ENCODE measurements around the gene DSCAM. TPM values are rescaled to one million over a fixed set of nuclear protein-coding genes. Genes with fewer than 3 reads are reported as not detected.

DSCAM gene
- total RNA-seq, 1 experiment from 2014 or later, result not detected

- RAD21 ChIA-PET (ENCODE audit: low non-redundant PET in 1 of 2, low total read pairs in 2 of 2, uncharacterized antibody in 2 of 2, unreplicated experiment in 2 of 2), result no interaction called here
Observed at GRCh38 chr21:40011371-40011770, 835.6 kb downstream of the DSCAM start.

GRCh38 chr21:40002978-40003377 lies 844.0 kb downstream of the DSCAM start:
- ChIA-PET RAD21 (ENCODE audit: low non-redundant PET in 1 of 2, low total read pairs in 2 of 2, uncharacterized antibody in 2 of 2, unreplicated experiment in 2 of 2) (no interaction called here), POLR2A (no interaction called here), CTCF (no interaction called here)
- Histone ChIP-seq H3K36me3 (ENCODE audit: control insufficient read depth in 1 of 2, insufficient read depth in 2 of 2, low read length in 2 of 2) (no peaks in the 10 kb centered on the region), H3K4me2 (ENCODE audit: low read length) (no peak overlapping the region), H2AFZ (ENCODE audit: low read depth, low read length, poor library complexity, severe bottlenecking) (no peak overlapping the region), H3K9me3 (ENCODE audit: control insufficient read depth in 1 of 2, insufficient read depth in 1 of 2, low read depth in 1 of 2, low read length in 2 of 2) (peaks cover 0 to 33% of the 10 kb centered on the region in 2 experiments; a peak in 2 of 4 replicates), H4K20me1 (ENCODE audit: insufficient read depth) (no peaks in the 10 kb centered on the region), H3K4me3 (replicated peaks in 1 of 2; ENCODE audit: low read depth in 1 of 2, low read length in 2 of 2) (no peak overlapping the region), H3K9me2 (ENCODE audit: insufficient read depth) (no peaks in the 10 kb centered on the region), H3K79me2 (ENCODE audit: insufficient read depth, low read length) (no peaks in the 10 kb centered on the region), H3K27me3 (ENCODE audit: insufficient read depth, low read length) (no peaks in the 10 kb centered on the region), H3K27ac (ENCODE audit: low read depth, low read length) (no peak overlapping the region), H3K4me1 (ENCODE audit: control insufficient read depth in 1 of 2, insufficient read depth in 2 of 2, low read length in 2 of 2) (no peaks in the 10 kb centered on the region), H3K9ac (ENCODE audit: low read length) (no peak overlapping the region)
- no TSS peak for BruUV-seq (replicated peaks)
- TF ChIP-seq CBX3 (IDR thresholded peaks at IDR 0.05; ENCODE audit: low read depth) (no peak), ZNF274 (IDR thresholded peaks at IDR 0.05; ENCODE audit: low read depth, low read length) (no peak), SP1 (IDR thresholded peaks at IDR 0.05; ENCODE audit: low read depth) (no peak), EZH2 (IDR thresholded peaks at IDR 0.05) (no peak), POLR2AphosphoS5 (IDR thresholded peaks at IDR 0.05; ENCODE audit: low read depth, low read length) (no peak), SRF (IDR thresholded peaks at IDR 0.05; ENCODE audit: low read depth) (no peak), EZH2phosphoT487 (IDR thresholded peaks at IDR 0.05; ENCODE audit: borderline replicate concordance) (no peak), CTCF (IDR thresholded peaks at IDR 0.05 in 2 of 3, conservative IDR thresholded peaks at IDR 0.05 in 1 of 3; ENCODE audit: borderline replicate concordance in 1 of 3, insufficient read depth in 1 of 3, low read depth in 2 of 3, low read length in 2 of 3) (no peak), SIN3A (IDR thresholded peaks at IDR 0.05; ENCODE audit: low read depth) (no peak), ZBTB33 (IDR thresholded peaks at IDR 0.05; ENCODE audit: extremely low read depth, insufficient replicate concordance, low read length) (no peak), MAX (IDR thresholded peaks at IDR 0.05) (no peak)
- DNase-seq (ENCODE audit: low read depth, low spot score) (no peak), ATAC-seq (no peak)
- intact Hi-C loops (cut with micrococcal nuclease), result no loop called here

More at GRCh38 chr21:40011371-40011770, 835.6 kb downstream of the DSCAM start:
- no peak overlapping the region for H3K9ac ChIP-seq (ENCODE audit: low read length)
- no peak for DNase-seq (ENCODE audit: low read depth, low spot score)
- no peaks in the 10 kb centered on the region for H3K9me2 ChIP-seq (ENCODE audit: insufficient read depth)
- ChIA-PET POLR2A (no interaction called here), CTCF (no interaction called here)
- no TSS peak for BruUV-seq (replicated peaks)
- H3K27me3 ChIP-seq (ENCODE audit: insufficient read depth, low read length), result no peaks in the 10 kb centered on the region
- no peak for TF ChIP-seq ZNF274 (IDR thresholded peaks at IDR 0.05; ENCODE audit: low read depth, low read length)
- peaks cover 0 to 35% of the 10 kb centered on the region in 2 experiments; a peak in 2 of 4 replicates for H3K9me3 ChIP-seq (ENCODE audit: control insufficient read depth in 1 of 2, insufficient read depth in 1 of 2, low read depth in 1 of 2, low read length in 2 of 2)
- no peaks in the 10 kb centered on the region for H3K79me2 ChIP-seq (ENCODE audit: insufficient read depth, low read length)
- no peaks in the 10 kb centered on the region for H3K36me3 ChIP-seq (ENCODE audit: control insufficient read depth in 1 of 2, insufficient read depth in 2 of 2, low read length in 2 of 2)
- no peaks in the 10 kb centered on the region for H3K4me1 ChIP-seq (ENCODE audit: control insufficient read depth in 1 of 2, insufficient read depth in 2 of 2, low read length in 2 of 2)
- H3K4me3 ChIP-seq (replicated peaks in 1 of 2; ENCODE audit: low read depth in 1 of 2, low read length in 2 of 2), result no peak overlapping the region
- intact Hi-C loops (cut with micrococcal nuclease), result no loop called here
- H4K20me1 ChIP-seq (ENCODE audit: insufficient read depth), result no peaks in the 10 kb centered on the region
- no peak for ATAC-seq
- H2AFZ ChIP-seq (ENCODE audit: low read depth, low read length, poor library complexity, severe bottlenecking), result no peak overlapping the region
- H3K27ac ChIP-seq (ENCODE audit: low read depth, low read length), result no peak overlapping the region
- no peak overlapping the region for H3K4me2 ChIP-seq (ENCODE audit: low read length)

All from HCT116 (cell line).